WTC11 (cell line): ENCODE results near the gene ANTXR1. TPM values are rescaled to one million over a fixed set of nuclear protein-coding genes. Genes with fewer than 3 reads are reported as not detected.

Experiments
- ATAC-seq: fragments of 200-7000 bp; cut with Tn5 transposase; 2 replicates; pipeline ENCODE4 v1.10.0; 2021; ENCODE audit warnings: mild to moderate bottlenecking, moderate library complexity
- CTCF ChIA-PET: fragments of 300-600 bp; sonication (Branson Sonifier 250); formaldehyde crosslinking; loops from one replicate; lab custom pipeline; 2021; ENCODE audit warnings: antibody characterized with exemption; lab: Charles Lee
- POLR2A ChIA-PET: fragments of 350-600 bp; sonication (Branson Sonifier 250); formaldehyde crosslinking; loops from one replicate; lab custom pipeline; 2021; ENCODE audit warnings: antibody characterized with exemption; lab: Charles Lee
- DNase-seq: peaks from one replicate; pipeline ENCODE4 v3.0.0; 2021; ENCODE audit warnings: low spot score
- H3K27ac Mint-ChIP-seq: 2 replicates; pipeline ENCODE4 v1.8.0; 2021; ENCODE audit warnings: mixed read lengths
- H3K27me3 Mint-ChIP-seq: 2 replicates; pipeline ENCODE4 v1.8.0; 2021; ENCODE audit warnings: low read depth, mild to moderate bottlenecking, moderate library complexity, mixed read lengths
- H3K36me3 Mint-ChIP-seq: 2 replicates; pipeline ENCODE4 v1.8.0; 2021; ENCODE audit warnings: mixed read lengths
- H3K4me1 Mint-ChIP-seq: 2 replicates; pipeline ENCODE4 v1.8.0; 2022; ENCODE audit warnings: mixed read lengths
- H3K4me3 Mint-ChIP-seq: 2 replicates; pipeline ENCODE4 v1.8.0; 2021; ENCODE audit warnings: mild to moderate bottlenecking, moderate library complexity, mixed read lengths
- H3K9me3 Mint-ChIP-seq: 2 replicates; pipeline ENCODE4 v1.8.0; 2021; ENCODE audit warnings: mixed read lengths
- EMX1 ChIP-seq: fragments of 250-450 bp; sonication (Bioruptor Pico); IDR thresholded peaks from 2 replicates; pipeline ENCODE4 v1.8.0; 2021; ENCODE audit warnings: mild to moderate bottlenecking
- FOXJ3 ChIP-seq: sonication (generic); formaldehyde crosslinking; IDR thresholded peaks from 2 replicates; pipeline ENCODE4 v1.9.0; 2021; ENCODE audit warnings: missing genetic modification reagents, mild to moderate bottlenecking, borderline replicate concordance
- GRHL2 ChIP-seq: fragments of 250-450 bp; sonication (Bioruptor Pico); IDR thresholded peaks from 2 replicates; pipeline ENCODE4 v1.8.0; 2022; ENCODE audit warnings: mild to moderate bottlenecking, moderate library complexity; ENCODE audit not compliant: insufficient replicate concordance, severe bottlenecking
- HMGA2 ChIP-seq: fragments of 250-450 bp; sonication (Bioruptor Pico); IDR thresholded peaks from 2 replicates; pipeline ENCODE4 v1.4.0; 2021; ENCODE audit warnings: mild to moderate bottlenecking, moderate library complexity
- JAZF1 ChIP-seq: fragments of 250-450 bp; sonication (Bioruptor Pico); IDR thresholded peaks from 2 replicates; pipeline ENCODE4 v1.9.0; 2021; ENCODE audit warnings: moderate library complexity, mild to moderate bottlenecking, inconsistent platforms
- NR1H2 ChIP-seq: sonication (generic); formaldehyde crosslinking; IDR thresholded peaks from 2 replicates; pipeline ENCODE4 v1.9.0; 2021; ENCODE audit warnings: mild to moderate bottlenecking, moderate library complexity, missing genetic modification reagents
- SMAD3 ChIP-seq: sonication (generic); formaldehyde crosslinking; IDR thresholded peaks from 2 replicates; pipeline ENCODE4 v1.8.0; 2022; ENCODE audit warnings: missing genetic modification reagents, mild to moderate bottlenecking, borderline replicate concordance
- TCF7 ChIP-seq: sonication (generic); formaldehyde crosslinking; IDR thresholded peaks from 2 replicates; pipeline ENCODE4 v1.8.0; 2022; ENCODE audit warnings: mild to moderate bottlenecking, low read depth, missing genetic modification reagents, moderate library complexity
- TP53 ChIP-seq: sonication (generic); formaldehyde crosslinking; IDR thresholded peaks from 2 replicates; pipeline ENCODE4 v1.8.1; 2023; ENCODE audit warnings: mild to moderate bottlenecking, missing genetic modification reagents
- ZNF396 ChIP-seq: fragments of 250-450 bp; sonication (Bioruptor Pico); IDR thresholded peaks from 2 replicates; pipeline ENCODE4 v1.8.0; 2021; ENCODE audit warnings: mild to moderate bottlenecking, moderate library complexity, borderline replicate concordance
- total RNA-seq: library from RNA; stranded (reverse); gene quantifications from 3 replicates; pipeline ENCODE4 v1.2.3, GENCODE V29; 2021
- TF ChIP-seq, protein P1 (sequence below): sonication (generic); formaldehyde crosslinking; IDR thresholded peaks from 2 replicates; pipeline ENCODE4 v1.8.0; 2023; ENCODE audit warnings: mild to moderate bottlenecking, missing genetic modification reagents
- TF ChIP-seq, protein P2 (sequence below): sonication (generic); formaldehyde crosslinking; IDR thresholded peaks from 2 replicates; pipeline ENCODE4 v1.8.0; 2022; ENCODE audit warnings: missing genetic modification reagents
- TF ChIP-seq, protein P3 (sequence below): sonication (generic); formaldehyde crosslinking; IDR thresholded peaks from 2 replicates; pipeline ENCODE4 v1.8.1; 2022; ENCODE audit warnings: low read depth, missing genetic modification reagents, borderline replicate concordance
- TF ChIP-seq, protein P4 (sequence below): fragments of 250-450 bp; sonication (Bioruptor Pico); IDR thresholded peaks from 2 replicates; pipeline ENCODE4 v1.9.0; 2021; ENCODE audit warnings: moderate library complexity, mild to moderate bottlenecking, inconsistent platforms, borderline replicate concordance
- TF ChIP-seq, protein P5 (sequence below): sonication (generic); formaldehyde crosslinking; IDR thresholded peaks from 2 replicates; pipeline ENCODE4 v1.8.1; 2022; ENCODE audit warnings: missing genetic modification reagents, borderline replicate concordance
- TF ChIP-seq, protein P6 (sequence below): sonication (generic); formaldehyde crosslinking; IDR thresholded peaks from 2 replicates; pipeline ENCODE4 v1.8.0; 2022; ENCODE audit warnings: mild to moderate bottlenecking, missing genetic modification reagents

Gene ANTXR1
- total RNA-seq, 1 experiment from 2014 or later = 30.0 TPM

DNA sequence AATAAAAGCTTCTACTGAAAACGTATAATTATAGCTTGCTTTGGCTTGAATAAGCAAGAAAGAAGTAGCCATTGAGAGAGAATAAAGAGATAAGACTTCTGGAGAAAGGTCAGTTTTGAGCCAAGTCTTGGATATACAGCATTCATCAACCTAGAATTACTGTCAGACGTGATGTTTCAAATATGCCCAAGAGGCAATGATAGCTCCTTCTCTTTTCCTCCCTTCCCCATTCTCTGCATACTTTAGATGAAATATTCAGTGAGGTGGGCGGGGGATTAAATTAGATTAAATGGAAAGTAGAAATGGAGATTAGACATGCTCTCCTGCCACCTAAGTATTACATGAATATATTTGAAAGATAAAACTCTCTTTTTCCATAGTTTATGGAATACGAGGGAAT lies 8.7 kb downstream of the ANTXR1 start:
- CTCF ChIA-PET = interaction anchor here (1.5 kb wide), 1 partner anchor 78 kb away, joined by 6 read pairs; no protein-coding TSS in a partner anchor
- ATAC-seq (no peak), DNase-seq (no peak)
- no peaks in the 10 kb centered on the region for H3K27me3 Mint-ChIP-seq
- no peak for TF ChIP-seq GRHL2 (CRISPR knock-in tag)
- TF ChIP-seq TP53 (CRISPR knock-in tag) = no peak
- no peak for TF ChIP-seq EMX1 (CRISPR knock-in tag)
- no peak overlapping the region for H3K27ac Mint-ChIP-seq
- H3K4me1 Mint-ChIP-seq = peaks cover 24% of the 10 kb centered on the region
- H3K9me3 Mint-ChIP-seq = no peaks in the 10 kb centered on the region
- POLR2A ChIA-PET = no interaction called here
- no peak overlapping the region for H3K4me3 Mint-ChIP-seq
- no peaks in the 10 kb centered on the region for H3K36me3 Mint-ChIP-seq

DNA sequence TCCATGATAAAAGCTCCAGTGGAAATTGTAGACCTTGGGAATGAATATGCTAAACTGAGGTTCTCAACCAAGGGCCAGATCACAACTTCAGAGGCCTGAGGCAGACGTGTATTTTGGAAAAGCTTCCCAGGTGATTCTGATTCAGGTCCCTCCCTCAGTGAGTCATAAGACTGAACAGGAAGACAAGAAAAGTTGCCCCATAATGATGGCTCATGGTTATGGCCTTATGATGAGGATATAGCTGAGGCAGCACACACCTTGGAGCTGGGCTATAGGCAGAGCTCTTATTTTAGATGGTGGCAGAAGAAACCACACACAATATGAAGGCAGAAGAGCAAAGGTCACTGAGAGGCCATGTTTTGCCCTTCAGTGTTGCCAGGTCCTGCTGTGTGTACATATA lies 9.6 kb downstream of the ANTXR1 start:
- CTCF ChIA-PET = interaction anchor here (0.8 to 1.5 kb wide), 2 partner anchors 79 to 270 kb away, joined by 3 to 6 read pairs; no protein-coding TSS in a partner anchor
- H3K27me3 Mint-ChIP-seq = no peaks in the 10 kb centered on the region
- no peaks in the 10 kb centered on the region for H3K9me3 Mint-ChIP-seq
- no peaks in the 10 kb centered on the region for H3K36me3 Mint-ChIP-seq
- TF ChIP-seq, protein P1, sequence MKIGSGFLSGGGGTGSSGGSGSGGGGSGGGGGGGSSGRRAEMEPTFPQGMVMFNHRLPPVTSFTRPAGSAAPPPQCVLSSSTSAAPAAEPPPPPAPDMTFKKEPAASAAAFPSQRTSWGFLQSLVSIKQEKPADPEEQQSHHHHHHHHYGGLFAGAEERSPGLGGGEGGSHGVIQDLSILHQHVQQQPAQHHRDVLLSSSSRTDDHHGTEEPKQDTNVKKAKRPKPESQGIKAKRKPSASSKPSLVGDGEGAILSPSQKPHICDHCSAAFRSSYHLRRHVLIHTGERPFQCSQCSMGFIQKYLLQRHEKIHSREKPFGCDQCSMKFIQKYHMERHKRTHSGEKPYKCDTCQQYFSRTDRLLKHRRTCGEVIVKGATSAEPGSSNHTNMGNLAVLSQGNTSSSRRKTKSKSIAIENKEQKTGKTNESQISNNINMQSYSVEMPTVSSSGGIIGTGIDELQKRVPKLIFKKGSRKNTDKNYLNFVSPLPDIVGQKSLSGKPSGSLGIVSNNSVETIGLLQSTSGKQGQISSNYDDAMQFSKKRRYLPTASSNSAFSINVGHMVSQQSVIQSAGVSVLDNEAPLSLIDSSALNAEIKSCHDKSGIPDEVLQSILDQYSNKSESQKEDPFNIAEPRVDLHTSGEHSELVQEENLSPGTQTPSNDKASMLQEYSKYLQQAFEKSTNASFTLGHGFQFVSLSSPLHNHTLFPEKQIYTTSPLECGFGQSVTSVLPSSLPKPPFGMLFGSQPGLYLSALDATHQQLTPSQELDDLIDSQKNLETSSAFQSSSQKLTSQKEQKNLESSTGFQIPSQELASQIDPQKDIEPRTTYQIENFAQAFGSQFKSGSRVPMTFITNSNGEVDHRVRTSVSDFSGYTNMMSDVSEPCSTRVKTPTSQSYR = no peak
- no peak overlapping the region for H3K27ac Mint-ChIP-seq
- no peak for ATAC-seq
- H3K4me3 Mint-ChIP-seq = no peak overlapping the region
- H3K4me1 Mint-ChIP-seq = peaks cover 19% of the 10 kb centered on the region
- DNase-seq = no peak
- POLR2A ChIA-PET = no interaction called here

DNA sequence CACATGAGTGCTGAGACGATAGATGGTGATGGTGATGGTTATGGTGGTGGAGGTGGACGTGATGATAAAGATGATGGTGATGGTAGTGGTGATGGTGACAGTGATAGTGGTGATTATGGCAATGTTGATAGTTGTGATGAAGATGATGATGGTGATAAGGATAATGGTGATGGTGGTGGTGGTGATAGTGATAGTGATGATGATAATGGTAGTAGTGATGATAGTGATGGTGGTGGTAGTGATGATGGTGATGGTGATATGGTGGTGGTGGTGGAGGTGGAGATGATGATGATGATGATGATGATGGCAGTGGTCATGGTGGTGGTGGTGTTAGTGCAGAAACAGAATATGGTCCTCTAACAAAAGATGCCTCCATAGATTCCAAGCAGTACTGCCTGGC lies 10.3 kb downstream of the ANTXR1 start:
- H3K36me3 Mint-ChIP-seq = no peaks in the 10 kb centered on the region
- H3K27me3 Mint-ChIP-seq = no peaks in the 10 kb centered on the region
- ChIA-PET POLR2A (no interaction called here), CTCF (no interaction called here)
- no peaks in the 10 kb centered on the region for H3K9me3 Mint-ChIP-seq
- DNase-seq = no peak
- no peak overlapping the region for H3K27ac Mint-ChIP-seq
- H3K4me3 Mint-ChIP-seq = no peak overlapping the region
- ATAC-seq = no peak
- H3K4me1 Mint-ChIP-seq = peaks cover 19% of the 10 kb centered on the region
- TF ChIP-seq, protein P2, sequence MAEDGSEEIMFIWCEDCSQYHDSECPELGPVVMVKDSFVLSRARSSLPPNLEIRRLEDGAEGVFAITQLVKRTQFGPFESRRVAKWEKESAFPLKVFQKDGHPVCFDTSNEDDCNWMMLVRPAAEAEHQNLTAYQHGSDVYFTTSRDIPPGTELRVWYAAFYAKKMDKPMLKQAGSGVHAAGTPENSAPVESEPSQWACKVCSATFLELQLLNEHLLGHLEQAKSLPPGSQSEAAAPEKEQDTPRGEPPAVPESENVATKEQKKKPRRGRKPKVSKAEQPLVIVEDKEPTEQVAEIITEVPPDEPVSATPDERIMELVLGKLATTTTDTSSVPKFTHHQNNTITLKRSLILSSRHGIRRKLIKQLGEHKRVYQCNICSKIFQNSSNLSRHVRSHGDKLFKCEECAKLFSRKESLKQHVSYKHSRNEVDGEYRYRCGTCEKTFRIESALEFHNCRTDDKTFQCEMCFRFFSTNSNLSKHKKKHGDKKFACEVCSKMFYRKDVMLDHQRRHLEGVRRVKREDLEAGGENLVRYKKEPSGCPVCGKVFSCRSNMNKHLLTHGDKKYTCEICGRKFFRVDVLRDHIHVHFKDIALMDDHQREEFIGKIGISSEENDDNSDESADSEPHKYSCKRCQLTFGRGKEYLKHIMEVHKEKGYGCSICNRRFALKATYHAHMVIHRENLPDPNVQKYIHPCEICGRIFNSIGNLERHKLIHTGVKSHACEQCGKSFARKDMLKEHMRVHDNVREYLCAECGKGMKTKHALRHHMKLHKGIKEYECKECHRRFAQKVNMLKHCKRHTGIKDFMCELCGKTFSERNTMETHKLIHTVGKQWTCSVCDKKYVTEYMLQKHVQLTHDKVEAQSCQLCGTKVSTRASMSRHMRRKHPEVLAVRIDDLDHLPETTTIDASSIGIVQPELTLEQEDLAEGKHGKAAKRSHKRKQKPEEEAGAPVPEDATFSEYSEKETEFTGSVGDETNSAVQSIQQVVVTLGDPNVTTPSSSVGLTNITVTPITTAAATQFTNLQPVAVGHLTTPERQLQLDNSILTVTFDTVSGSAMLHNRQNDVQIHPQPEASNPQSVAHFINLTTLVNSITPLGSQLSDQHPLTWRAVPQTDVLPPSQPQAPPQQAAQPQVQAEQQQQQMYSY = no peak
- TF ChIP-seq, protein P3, sequence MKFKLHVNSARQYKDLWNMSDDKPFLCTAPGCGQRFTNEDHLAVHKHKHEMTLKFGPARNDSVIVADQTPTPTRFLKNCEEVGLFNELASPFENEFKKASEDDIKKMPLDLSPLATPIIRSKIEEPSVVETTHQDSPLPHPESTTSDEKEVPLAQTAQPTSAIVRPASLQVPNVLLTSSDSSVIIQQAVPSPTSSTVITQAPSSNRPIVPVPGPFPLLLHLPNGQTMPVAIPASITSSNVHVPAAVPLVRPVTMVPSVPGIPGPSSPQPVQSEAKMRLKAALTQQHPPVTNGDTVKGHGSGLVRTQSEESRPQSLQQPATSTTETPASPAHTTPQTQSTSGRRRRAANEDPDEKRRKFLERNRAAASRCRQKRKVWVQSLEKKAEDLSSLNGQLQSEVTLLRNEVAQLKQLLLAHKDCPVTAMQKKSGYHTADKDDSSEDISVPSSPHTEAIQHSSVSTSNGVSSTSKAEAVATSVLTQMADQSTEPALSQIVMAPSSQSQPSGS (CRISPR knock-in tag) = no peak
- TF ChIP-seq JAZF1 (CRISPR knock-in tag) (no peak), TCF7 (no peak), HMGA2 (CRISPR knock-in tag) (no peak), ZNF396 (CRISPR knock-in tag) (no peak), NR1H2 (CRISPR knock-in tag) (no peak), FOXJ3 (no peak), SMAD3 (CRISPR knock-in tag) (no peak)
- TF ChIP-seq, protein P4, sequence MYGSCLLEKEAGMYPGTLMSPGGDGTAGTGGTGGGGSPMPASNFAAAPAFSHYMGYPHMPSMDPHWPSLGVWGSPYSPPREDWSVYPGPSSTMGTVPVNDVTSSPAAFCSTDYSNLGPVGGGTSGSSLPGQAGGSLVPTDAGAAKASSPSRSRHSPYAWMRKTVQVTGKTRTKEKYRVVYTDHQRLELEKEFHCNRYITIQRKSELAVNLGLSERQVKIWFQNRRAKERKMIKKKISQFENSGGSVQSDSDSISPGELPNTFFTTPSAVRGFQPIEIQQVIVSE (CRISPR knock-in tag) = no peak
- TF ChIP-seq, protein P1 = no peak
- TF ChIP-seq, protein P5, sequence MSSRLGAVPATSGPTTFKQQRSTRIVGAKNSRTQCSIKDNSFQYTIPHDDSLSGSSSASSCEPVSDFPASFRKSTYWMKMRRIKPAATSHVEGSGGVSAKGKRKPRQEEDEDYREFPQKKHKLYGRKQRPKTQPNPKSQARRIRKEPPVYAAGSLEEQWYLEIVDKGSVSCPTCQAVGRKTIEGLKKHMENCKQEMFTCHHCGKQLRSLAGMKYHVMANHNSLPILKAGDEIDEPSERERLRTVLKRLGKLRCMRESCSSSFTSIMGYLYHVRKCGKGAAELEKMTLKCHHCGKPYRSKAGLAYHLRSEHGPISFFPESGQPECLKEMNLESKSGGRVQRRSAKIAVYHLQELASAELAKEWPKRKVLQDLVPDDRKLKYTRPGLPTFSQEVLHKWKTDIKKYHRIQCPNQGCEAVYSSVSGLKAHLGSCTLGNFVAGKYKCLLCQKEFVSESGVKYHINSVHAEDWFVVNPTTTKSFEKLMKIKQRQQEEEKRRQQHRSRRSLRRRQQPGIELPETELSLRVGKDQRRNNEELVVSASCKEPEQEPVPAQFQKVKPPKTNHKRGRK (CRISPR knock-in tag) = no peak
- TF ChIP-seq, protein P6, sequence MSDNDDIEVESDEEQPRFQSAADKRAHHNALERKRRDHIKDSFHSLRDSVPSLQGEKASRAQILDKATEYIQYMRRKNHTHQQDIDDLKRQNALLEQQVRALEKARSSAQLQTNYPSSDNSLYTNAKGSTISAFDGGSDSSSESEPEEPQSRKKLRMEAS (CRISPR knock-in tag) = no peak
